Epidermal melanocyte (primary cell): ENCODE measurements around the gene ZNF775.

Experiments
- DNase-seq: peaks from one replicate; pipeline ENCODE4 v3.0.0; 2011; ENCODE audit warnings: low spot score; ENCODE audit not compliant: insufficient read length

ZNF775 gene

DNA sequence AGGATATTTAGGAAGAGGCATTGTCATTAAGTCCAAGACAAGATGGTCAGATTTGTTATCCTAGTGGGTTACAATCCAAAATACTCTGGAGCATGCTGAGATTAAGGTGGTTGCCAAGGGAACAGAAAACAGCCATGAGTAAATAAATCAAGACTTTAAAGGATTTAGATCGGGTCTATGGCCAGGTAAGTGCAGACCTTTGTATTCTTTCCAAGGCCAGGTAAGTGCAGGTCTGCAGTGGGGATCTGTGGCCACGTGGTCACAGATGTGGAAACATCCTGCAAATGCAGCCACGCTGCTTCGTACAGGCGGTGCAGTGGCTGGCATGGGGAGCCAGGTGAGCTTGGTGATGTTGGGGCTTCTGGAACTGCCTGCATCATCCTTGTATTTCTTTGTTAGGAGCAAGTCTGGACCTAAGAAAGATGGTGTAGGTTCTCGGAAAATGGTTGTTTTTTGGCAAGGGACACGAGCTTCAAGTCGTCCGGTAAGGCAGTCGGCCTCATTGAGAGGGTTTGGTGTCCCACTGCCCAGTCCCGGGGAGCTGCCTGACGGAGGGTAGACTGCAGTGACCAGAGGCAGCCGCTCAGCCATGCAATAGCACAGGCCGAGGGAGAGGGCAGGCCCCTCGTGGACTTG is 21.8 kb downstream of the ZNF775 start:
- no peak for DNase-seq

DNA sequence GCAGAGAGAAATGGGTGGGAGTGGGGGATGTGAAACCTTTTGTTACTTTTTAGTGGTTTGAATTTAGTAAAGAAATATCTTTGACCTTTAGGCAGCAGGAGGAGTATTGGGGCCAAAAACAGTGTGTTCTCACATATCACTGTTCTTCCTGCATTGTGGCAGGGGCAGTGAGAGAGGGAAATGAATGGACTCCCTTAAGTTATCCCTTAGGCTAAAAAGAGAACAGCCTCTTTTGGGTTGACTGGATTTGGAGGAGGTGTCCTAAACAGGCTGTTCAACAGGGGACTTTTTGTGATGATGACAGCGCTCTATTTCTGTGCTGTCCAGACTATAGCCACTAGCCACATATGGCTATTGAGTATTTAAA is 22.3 kb downstream of the ZNF775 start:
- no peak for DNase-seq

DNA sequence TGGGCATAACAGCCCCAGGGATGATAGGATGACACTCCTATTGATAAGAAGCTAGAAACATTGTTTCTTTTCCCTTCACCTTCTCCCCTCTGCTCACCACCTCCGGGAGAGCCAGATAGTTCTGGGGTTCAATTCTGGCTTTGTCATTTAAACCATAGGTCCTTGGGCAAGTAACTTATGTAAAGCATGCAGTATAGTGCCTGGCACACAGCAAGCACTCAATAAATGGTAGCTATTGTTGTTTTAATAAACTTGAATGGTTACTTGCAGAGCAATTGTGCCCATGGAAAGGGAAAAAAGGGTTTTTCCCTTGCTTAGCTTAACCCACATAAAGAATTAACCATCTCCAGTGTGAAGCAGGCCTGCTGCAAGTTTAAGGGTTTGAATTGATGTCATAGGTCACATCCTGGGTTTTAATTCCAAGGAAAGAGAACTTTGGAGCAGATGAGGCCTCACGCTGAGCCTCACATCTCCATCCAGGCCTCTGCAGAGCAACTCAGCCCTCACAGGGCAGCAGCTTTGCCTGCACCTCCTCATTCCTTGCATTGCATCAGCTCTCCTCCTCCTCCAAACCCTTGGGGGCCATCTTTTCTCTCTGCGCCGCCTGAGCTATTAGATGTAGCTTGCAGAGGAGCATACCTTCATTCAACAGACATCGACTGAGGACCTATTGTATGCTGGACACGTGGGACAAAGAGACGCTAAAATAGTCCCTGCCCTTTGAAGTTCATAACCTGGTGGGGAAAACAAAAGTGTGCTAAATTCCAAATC is 22.9 kb downstream of the ZNF775 start:
- no peak for DNase-seq

DNA sequence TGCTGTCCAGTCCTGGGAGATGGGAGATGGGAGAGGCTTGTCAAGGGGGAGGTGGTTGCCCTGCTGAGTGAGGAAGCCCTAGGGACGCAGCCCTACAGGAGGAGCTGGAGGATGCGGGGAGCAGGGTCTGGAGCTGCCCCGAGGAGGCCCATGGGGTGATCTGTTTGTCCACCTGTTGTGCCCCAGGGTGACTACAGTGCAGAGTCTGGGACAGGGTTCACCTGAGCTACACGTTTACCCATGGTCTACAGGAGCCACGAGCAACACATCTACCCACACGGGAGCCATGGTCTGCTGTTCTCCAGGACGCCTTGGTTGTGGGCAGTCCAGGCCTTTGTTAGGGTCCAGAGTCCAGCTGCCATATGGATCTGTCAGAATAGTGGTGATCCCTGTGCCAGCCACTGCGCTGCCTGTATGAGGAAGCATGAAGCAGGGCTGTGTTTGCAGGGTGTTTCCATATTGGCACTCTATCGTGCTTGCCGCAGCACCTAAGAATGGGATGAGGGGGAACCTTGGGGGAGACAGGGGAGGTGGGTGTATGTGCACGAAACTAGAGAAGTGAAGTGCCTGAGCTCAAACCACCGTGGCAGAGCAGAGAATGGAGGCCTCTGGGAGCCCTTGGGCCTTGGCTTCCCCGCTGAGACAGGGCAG is 23.7 kb downstream of the ZNF775 start:
- no peak for DNase-seq

DNA sequence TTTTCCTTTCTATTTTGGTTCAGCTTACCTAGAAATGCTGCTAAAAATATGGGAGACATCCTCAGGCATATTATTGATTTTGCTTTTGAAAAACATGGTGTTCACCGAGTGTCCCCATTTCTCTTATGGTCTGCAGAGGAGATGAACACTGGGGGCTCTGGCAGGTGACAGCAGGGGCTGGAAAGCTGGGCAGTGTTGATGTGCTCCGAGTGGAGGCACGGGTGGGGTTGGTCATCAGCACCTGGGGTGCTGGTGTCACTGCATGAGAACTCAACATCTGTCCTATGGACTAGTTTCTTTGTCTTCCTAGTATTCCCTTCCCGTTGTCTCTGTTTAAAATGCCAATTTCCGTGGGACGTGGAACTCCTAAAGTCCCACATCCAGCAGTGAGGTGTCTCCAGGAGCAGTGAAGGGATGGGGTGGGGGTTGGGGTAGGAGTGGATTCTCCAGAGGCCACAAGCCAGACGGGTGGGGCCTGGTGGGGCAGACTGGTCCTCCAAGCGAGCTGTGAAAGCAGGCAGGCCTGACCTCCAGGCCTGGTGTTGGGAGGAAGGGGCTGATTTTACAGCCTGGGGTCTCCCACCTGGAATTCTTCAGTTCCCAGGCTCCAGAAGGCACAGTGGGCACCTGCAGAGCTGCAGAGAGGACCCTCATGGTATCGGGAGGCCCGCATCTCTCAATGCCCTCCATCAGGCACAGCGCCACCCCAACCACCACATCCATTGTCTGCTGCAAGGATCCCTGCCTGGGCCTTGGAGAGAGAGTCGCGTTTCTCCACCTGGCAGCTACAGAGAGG is 24.4 kb downstream of the ZNF775 start:
- no peak for DNase-seq

DNA sequence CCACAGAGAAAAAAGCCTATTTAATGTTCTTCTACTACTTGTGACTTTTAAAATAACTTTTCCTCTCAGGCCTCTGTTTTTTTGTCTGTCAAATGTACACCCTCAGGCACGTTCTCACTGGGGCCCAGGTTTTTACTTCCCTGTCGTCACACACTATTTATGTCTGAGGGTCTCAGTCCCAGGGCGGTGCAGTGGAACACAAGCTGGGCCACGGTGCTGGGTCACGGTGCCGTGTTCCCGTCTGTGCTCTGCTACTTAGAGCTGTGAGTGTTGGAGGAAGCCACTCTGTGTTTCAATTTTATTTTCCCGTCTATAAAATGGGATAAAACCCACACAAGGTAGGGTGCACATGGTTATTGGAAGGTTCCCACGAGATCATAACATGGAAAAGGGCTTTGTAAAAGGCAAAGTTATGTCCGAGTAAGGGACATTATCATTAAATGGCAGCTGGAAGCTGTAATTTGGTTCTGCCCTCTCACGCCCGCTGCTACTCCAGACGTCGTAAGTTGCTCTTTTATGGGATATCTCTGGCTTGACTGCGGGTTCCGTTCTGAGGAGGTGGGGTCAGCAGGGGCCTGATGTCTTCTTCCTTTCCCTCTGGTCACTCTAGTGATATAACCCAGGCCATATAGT is 25.2 kb downstream of the ZNF775 start:
- DNase-seq, result no peak

DNA sequence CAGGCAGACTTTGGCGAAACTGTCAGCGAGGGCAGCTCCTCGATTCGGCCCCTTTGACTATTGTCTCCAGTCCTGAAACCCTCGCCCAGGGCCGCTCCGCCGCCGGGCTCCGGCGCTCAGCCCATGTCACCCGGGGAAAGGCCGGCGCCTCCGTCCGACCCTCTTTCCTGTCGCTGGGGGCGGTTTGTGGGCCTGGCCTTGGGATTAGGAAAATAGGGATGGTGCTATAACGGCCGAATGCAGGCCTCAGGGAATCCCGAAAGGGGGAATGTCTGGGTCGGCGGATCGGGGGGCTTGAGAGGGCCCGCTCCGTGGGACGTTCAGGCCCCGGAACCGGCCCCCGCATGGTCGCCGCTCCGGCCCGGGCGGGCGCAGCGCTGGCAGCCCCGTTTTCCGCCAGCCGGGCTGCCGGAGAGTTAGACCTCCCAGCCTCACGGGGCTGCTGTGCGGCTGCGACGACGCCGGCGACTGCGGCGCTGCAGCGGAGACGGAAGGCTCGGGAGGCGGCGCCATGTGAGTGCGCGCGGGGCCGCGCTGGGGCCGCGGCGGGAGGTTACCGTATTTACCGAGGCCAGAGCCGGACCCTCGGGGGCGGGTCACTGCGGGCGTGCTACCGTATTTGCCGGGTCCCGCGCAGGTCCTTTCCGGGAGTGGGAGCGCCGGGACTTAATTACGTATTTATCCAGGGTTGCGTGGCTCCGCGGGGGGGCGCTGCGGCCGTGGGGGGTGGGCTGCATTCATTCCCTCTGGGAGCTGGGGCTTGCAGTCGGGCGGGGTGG is 25.9 kb downstream of the ZNF775 start:
- DNase-seq, result peak; percentile 97

DNA sequence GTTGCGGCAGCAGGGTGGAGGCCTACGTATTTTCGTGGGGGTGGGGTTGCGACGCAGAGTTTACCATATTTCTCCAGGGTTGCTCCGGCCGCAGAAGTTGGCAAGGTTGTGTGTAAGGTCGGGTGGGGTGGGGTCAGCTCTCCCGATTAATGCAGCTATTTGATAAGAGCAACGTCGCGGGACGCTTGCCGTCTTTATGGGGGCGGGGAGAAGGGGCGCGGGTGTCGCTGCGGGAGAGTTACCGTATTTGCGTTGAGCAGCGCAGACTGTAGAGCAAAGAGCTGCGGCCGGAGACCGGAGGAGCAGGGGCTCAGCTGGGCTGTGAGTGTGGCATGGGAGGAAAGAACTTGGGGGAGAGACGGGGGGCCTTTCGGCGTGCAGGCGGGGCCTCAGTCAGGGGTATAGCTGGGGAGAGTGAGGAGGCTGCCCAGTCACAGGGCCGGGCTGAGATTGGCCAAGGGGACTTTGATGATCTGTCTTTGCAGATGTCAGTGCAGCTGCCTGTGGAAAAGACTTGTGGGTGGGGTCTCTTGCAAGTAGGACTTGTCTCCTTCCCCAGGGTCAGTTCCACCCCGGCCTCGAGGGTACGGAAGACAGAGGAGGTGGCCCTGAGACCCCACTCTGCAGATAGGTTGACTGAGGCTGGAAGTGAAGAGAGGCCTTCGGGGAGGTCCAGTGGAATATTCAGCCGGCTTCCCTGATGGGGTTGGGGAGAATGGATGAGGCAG is 26.6 kb downstream of the ZNF775 start:
- peak; percentile 63 for DNase-seq

DNA sequence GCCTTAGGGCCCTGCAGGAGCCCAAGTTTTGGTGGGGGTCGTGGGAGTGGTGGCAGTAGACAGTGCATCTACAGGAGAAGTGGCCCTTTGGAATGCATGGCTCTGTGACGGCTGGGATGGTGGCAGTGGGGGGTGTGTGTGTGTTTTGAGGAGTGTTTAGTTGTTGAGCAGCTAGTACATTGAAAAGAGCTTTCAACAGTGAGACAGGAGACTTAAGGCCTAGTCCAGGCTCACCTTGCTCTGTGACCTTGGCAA is 27.1 kb downstream of the ZNF775 start:
- DNase-seq, result no peak

DNA sequence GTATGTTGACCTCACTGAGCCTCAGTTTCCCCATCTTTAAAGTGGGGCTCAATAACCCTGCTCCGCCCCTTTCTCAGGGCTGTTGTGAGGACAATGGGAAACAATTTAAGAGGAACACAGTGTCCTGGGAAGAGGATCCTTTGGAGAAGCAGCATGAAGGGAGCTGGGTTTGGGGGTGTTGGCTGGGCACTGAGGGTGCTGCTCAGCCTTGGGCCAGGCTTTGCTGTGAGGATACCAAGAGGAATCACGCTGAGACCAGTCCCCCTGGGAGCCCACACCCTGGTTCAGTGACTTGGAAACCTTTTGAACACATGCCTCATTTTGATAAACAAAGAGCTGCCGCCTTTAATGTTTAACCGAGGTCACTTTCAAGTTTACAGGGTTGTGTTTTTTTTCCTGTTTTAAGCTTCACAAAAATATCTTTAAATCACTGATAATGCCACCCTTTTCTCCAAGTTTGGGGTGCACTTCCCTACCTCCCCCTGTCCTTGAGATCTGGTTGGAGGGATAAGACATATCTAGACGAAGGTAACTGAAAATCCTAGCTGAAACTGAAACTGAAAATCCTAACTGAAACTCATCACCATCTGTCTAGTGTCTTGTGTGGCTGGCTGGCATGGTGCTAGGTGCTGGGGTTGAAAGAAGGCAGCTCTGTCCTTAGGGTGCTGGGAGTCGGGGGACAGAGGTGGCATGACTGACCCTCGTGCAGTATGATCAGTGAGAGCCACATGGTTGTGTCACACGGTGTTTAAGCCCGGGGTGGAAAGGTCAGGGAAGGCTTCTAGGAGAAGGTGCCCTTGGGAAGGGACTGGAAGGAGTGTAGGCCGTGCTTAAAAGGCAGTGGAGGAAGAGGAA is 27.7 kb downstream of the ZNF775 start:
- DNase-seq, result no peak

DNA sequence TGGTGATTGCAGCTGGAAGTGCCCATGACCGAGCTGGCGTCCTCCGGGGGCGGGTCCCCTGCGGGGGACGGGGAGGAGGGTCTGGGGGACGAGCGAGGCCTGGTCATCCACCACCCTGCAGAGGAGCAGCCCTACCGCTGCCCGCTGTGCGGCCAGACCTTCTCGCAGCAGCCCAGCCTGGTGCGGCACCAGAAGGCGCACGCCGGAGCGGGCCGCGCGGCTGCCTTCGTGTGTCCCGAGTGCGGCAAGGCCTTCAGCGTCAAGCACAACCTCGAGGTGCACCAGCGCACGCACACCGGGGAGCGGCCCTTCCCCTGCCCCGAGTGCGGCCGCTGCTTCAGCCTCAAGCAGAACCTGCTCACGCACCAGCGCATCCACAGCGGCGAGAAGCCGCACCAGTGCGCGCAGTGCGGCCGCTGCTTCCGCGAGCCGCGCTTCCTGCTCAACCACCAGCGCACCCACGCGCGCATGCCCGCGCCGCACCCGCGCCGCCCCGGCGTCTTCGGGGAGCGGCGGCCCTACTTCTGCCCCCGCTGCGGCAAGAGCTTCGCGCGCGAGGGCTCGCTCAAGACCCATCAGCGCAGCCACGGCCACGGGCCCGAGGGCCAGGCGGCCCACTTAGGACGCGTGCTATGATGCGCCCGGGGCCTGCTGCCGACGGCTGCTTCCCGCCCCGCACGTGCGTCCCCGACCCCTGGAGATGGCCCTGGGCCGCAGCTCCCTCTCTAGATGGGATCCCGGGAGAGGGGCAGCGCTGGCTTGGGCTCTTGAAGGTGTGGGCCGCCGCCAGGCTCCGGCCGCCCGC is 28.7 kb downstream of the ZNF775 start:
- DNase-seq, result no peak

DNA sequence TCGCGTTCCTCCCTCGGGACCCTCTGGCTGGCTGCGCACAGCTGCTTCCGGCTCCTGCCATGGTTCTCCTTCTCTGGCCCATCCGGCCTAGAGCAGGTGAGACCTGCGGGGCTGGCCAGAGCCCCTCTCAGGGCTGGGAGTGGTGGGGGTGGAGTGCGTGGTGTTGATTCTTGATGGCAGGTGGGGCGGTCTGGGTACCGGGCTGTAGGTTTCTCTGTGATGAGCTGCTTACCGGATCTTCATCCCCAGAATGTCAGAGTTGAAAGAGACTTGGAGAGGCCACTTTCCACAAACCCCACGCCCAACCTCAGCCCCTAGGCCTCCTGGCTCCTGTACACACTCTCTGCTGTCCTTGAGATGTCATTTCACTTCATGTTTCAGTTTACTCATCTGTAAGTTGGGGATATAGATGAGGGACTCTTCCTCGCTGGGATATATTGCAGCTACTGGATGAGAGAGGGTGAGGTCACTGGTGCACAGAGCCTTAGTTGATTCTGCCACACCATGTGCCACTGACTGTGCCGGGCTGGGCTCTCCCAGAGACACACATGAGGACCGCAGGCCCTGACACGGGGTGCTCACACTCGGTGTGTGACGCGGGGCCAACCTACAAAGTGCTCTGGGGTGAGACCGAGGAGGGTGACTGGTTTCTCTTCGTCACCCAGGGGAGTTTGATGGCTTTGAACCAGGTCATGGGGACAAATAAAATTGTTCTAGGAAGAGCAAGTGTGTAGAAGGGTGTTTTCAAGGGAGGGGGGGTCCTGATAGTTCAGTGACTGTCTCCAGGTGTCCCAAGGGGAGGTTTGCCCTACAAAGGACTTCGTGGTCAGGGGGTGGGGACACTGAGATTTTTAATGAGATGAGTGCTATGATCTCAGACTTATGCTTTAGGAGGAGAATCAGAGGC is 29.5 kb downstream of the ZNF775 start:
- no peak for DNase-seq

DNA sequence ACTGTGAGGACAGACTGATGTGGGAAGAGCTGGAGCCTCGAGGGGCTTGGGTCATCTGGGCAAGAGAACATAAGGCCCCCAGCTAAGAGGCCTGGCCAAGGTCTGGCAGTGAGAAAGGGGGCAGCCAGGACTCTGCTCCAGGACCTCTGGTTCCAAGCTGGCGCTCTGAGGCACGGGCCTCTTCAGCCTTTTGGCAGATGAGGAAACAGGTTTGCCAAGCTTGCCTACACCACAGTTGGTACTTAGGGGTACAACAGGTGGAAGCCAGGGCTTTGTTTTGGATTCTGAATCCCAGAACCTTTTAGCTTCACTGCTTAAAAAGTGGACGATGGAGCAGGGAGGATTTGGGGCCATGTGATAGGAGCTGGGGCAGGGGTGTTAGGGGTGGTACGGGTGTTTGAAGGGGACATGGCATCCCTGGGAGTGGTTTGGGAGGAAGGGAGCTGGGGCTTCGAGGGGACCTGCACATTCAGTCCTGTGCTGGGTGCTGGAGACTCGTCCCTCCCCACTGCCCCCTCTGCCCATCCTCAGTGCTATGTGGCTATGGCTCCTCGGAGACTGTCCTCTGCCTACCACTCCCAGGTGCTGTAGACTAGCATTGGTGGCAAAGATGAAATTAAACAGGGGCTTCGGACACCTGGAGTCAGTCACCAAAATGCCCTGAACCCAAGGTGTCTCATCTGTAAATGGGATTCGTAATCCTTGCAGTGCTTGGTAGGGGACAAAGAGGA is 30.3 kb downstream of the ZNF775 start:
- no peak for DNase-seq

DNA sequence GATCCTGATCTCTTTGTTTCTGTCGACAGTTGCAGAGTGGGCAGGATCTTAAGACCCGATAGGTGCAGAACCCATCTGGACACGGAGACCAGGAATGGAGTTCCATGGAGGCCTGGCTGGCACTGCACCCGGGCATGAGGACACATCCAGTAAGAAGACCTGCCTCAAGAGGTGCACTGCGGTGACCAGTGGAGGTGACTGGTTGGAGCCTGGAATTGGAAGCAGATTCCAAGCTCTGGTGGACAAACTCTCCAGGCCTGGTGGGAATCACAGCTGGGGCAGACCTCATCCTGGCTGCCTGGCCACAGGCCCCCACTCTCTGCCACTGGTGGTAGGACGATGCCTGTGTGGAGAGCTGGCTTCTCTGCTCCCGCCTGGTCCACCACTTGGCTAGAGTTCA is 31.0 kb downstream of the ZNF775 start:
- no peak for DNase-seq

DNA sequence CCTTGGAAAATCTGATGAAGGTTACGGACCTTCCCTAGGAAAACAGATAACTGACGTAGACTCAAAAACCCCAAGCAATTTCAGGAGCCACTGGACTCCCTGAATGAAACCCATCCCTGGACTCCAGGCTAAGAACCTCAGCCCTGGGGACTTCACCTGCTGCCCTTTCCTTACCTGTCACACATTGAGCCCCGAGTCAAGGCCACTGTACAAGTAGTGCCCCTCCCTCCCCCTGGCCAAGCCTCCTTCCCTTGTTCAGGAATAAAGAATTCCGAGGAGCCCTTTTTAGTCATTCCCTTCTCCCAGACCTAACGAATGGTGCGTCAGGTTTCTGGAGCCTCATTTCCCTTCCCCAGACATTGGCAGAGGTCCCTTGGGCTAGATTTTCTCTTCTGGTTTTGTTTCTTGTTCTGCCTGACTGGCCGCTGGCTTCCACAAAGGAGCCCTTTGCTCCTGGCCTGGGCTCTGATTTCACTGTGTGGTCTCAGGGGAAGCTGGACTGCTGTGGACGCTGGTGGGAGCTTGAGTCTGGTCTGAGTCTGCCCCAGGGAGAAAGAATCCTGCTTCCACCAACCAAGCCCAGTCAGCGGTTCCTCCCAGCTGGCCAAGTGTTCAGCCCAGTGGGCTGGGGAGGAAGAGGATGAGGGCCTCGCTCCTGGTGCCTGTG is 31.7 kb downstream of the ZNF775 start:
- no peak for DNase-seq

DNA sequence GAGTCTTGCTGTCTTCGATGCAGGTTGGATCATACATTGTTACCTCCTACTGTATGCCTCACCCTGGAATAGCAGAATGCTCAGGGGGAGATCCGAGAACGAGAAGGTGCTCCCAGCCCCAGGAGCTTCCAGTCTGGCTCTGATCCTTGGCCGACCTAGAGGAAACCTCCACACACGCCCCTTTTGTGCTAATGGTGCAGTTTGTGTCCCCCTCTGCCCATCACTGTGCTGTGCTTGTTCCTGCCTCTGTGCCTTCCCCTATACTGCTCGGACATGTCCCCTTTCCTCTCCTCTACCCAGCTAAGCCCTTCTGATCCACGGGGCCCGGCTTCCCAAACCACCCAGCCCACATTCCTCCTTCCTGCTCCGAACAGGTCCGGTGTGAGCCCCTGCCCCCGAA is 32.5 kb downstream of the ZNF775 start:
- no peak for DNase-seq
